ENCODE data around the gene UCHL5. TPM values are rescaled to one million over a fixed set of nuclear protein-coding genes. Genes with fewer than 3 reads are reported as not detected.
"Not testable (repeated sequence)": the region's sequence is repeated elsewhere in the genome, so short reads cannot be mapped to it uniquely, and the experiment has no call there.

The UCHL5 gene
- total RNA-seq, 4 donors from 2014 or later, result 13.7 to 35.0 (median 26.0) TPM

- intact Hi-C loops (cut with DNase I; ENCODE audit: low total_unique reads) (no loop called here), in situ Hi-C loops (cut with MboI; ENCODE audit: low pct_ligation_motif_present in 1 of 4, low pct_unique_long_range_greater_than_20kb in 1 of 4, low sequenced_read_pairs in 3 of 4) (loop anchor here in 2 of 4 donors (25.0 kb wide), 2 partner anchors 431 to 581 kb away; no protein-coding TSS in a partner anchor)
- Histone ChIP-seq H3K4me3 (no peak overlapping the region), H3K9me3 (no peaks in the 10 kb centered on the region), H3K4me1 (peaks cover 0 to 3% (median 0%) of the 10 kb centered on the region in 4 donors), H3K27me3 (no peaks in the 10 kb centered on the region), H3K36me3 (peaks cover 0 to 14% (median 6%) of the 10 kb centered on the region in 4 donors), H3K27ac (no peak overlapping the region)
- 89% methylated on average over 1 of the region's 1 CpG; no CpG with 5 or more reads in 1 of the 2 donors for WGBS, 2 donors (ENCODE audit: low coverage in 1 of 2)
- TF ChIP-seq CTCF (IDR thresholded peaks at IDR 0.05) (no peak), POLR2A (IDR thresholded peaks at IDR 0.05) (no peak), EP300 (IDR thresholded peaks at IDR 0.05; ENCODE audit: low read depth) (no peak), POLR2AphosphoS5 (IDR thresholded peaks at IDR 0.05) (no peak)
- DNase-seq, result no peak
Measured at GRCh38 chr1:193042766-193043691, 16.1 kb downstream of the UCHL5 start.

- 90 to 100% methylated on average over 3 of the region's 3 CpGs for WGBS, 2 donors (ENCODE audit: low coverage in 1 of 2)
- no peak for DNase-seq
- in situ Hi-C loops (cut with MboI; ENCODE audit: low pct_ligation_motif_present in 1 of 4, low pct_unique_long_range_greater_than_20kb in 1 of 4, low sequenced_read_pairs in 3 of 4), result loop anchor here in 2 of 4 donors (25.0 kb wide), 2 partner anchors 428 to 578 kb away; no protein-coding TSS in a partner anchor
Measured at GRCh38 chr1:193040011-193040410, 19.1 kb downstream of the UCHL5 start.

DNA sequence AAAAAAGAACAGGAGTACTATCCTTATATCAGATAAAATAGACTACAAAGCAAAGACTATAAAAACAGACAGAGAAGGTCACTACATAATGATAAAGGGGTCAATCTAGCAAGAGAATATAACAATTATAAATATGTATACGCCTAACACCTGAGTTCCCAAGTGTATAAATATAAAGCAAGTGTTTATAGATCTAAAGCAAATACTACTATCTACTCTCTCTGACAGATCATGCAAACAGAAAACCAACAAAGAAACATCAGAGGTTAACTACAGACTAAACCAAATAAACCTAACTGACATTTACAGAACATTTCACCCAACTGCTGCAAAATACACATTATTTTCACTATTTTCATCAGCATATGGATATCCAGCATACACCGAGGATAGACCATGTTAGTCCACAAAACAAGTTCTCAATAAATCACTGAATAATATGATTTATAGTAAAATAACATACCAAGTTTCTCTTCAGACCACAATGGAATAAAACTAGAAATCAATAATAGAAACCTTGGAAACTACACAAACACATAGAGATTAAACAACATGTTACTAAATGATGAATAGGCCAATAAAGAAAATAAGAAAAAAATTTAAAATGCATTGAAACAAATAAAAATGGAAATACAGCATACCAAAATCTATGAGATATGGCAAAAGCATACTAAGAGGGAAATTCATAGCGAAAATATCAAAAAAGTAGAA lies 22.7 kb downstream of the UCHL5 start:
- in situ Hi-C loops (cut with MboI; ENCODE audit: low pct_ligation_motif_present in 1 of 4, low pct_unique_long_range_greater_than_20kb in 1 of 4, low sequenced_read_pairs in 3 of 4) (loop anchor here in 3 of 4 donors (10.0 to 25.0 kb wide), 3 partner anchors 242 to 574 kb away; no protein-coding TSS in a partner anchor), intact Hi-C loops (cut with DNase I; ENCODE audit: low total_unique reads) (no loop called here)
- H3K9me3 ChIP-seq, result no peaks in the 10 kb centered on the region
- no peak overlapping the region for H3K27ac ChIP-seq
- H3K4me3 ChIP-seq, result no peak overlapping the region
- no peak for TF ChIP-seq CTCF (IDR thresholded peaks at IDR 0.05)
- no peak for TF ChIP-seq POLR2A (IDR thresholded peaks at IDR 0.05)
- no peak for TF ChIP-seq POLR2AphosphoS5 (IDR thresholded peaks at IDR 0.05)
- no peak for TF ChIP-seq EP300 (IDR thresholded peaks at IDR 0.05; ENCODE audit: low read depth)
- no peak for DNase-seq
- WGBS, 2 donors (ENCODE audit: low coverage in 1 of 2), result 69 to 75% methylated on average over 3 of the region's 3 CpGs
- H3K4me1 ChIP-seq, result peaks cover 0 to 17% (median 2%) of the 10 kb centered on the region in 4 donors
- H3K36me3 ChIP-seq, result no peaks in the 10 kb centered on the region
- no peaks in the 10 kb centered on the region for H3K27me3 ChIP-seq

More at GRCh38 chr1:193040011-193040410, 19.1 kb downstream of the UCHL5 start:
- H3K4me1 ChIP-seq, result peaks cover 0 to 20% (median 2%) of the 10 kb centered on the region in 4 donors
- no peak for TF ChIP-seq POLR2A (IDR thresholded peaks at IDR 0.05)
- TF ChIP-seq EP300 (IDR thresholded peaks at IDR 0.05; ENCODE audit: low read depth), result no peak
- TF ChIP-seq POLR2AphosphoS5 (IDR thresholded peaks at IDR 0.05), result no peak
- no peak overlapping the region for H3K4me3 ChIP-seq
- no peak overlapping the region for H3K27ac ChIP-seq
- no peaks in the 10 kb centered on the region for H3K27me3 ChIP-seq
- intact Hi-C loops (cut with DNase I; ENCODE audit: low total_unique reads), result no loop called here
- H3K36me3 ChIP-seq, result peaks cover 0 to 2% (median 0%) of the 10 kb centered on the region in 4 donors
- H3K9me3 ChIP-seq, result no peaks in the 10 kb centered on the region

GRCh38 chr1:193033610-193034009 lies 25.6 kb downstream of the UCHL5 start:
- no peak overlapping the region for H3K4me3 ChIP-seq
- no peak for TF ChIP-seq POLR2A (IDR thresholded peaks at IDR 0.05)
- no peak for TF ChIP-seq CTCF (IDR thresholded peaks at IDR 0.05)
- no peak for TF ChIP-seq POLR2AphosphoS5 (IDR thresholded peaks at IDR 0.05)
- no peak for TF ChIP-seq EP300 (IDR thresholded peaks at IDR 0.05; ENCODE audit: low read depth)
- peaks cover 0 to 1% (median 0%) of the 10 kb centered on the region in 4 donors for H3K36me3 ChIP-seq
- DNase-seq, result no peak
- intact Hi-C loops (cut with DNase I; ENCODE audit: low total_unique reads) (loop anchor here (5.0 kb wide), 1 partner anchor 474 kb away; no protein-coding TSS in a partner anchor), in situ Hi-C loops (cut with MboI; ENCODE audit: low pct_ligation_motif_present in 1 of 4, low pct_unique_long_range_greater_than_20kb in 1 of 4, low sequenced_read_pairs in 3 of 4) (loop anchor here in 3 of 4 donors (10.0 to 25.0 kb wide), 3 partner anchors 239 to 571 kb away; no protein-coding TSS in a partner anchor)
- H3K27me3 ChIP-seq, result no peaks in the 10 kb centered on the region
- peaks cover 0 to 17% (median 2%) of the 10 kb centered on the region in 4 donors for H3K4me1 ChIP-seq
- no peaks in the 10 kb centered on the region for H3K9me3 ChIP-seq
- H3K27ac ChIP-seq, result no peak overlapping the region

- not testable (repeated sequence) for DNase-seq, H3K4me3 ChIP-seq, H3K36me3 ChIP-seq, H3K9me3 ChIP-seq, H3K27ac ChIP-seq, H3K27me3 ChIP-seq
- in situ Hi-C loops (cut with MboI; ENCODE audit: low pct_ligation_motif_present in 1 of 4, low pct_unique_long_range_greater_than_20kb in 1 of 4, low sequenced_read_pairs in 3 of 4) (loop anchor here in 3 of 4 donors (10.0 to 25.0 kb wide), 3 partner anchors 238 to 571 kb away; no protein-coding TSS in a partner anchor), intact Hi-C loops (cut with DNase I; ENCODE audit: low total_unique reads) (loop anchor here (5.0 kb wide), 1 partner anchor 474 kb away; no protein-coding TSS in a partner anchor)
- 90 to 96% methylated on average over 3 to 9 of the region's 9 CpGs for WGBS, 2 donors (ENCODE audit: low coverage in 1 of 2)
- H3K4me1 ChIP-seq, result peaks cover 0 to 17% (median 2%) of the 10 kb centered on the region in 4 donors
Measured at GRCh38 chr1:193032643-193033427, 26.3 kb downstream of the UCHL5 start.
